HG03354 (cell line): Measurements from ENCODE around the gene IGSF22.
"Not testable (repeated sequence)": the region's sequence is repeated elsewhere in the genome, so short reads cannot be mapped to it uniquely, and the experiment has no call there.

ENCODE experiments used
- ATAC-seq: cut with Tn5 transposase; IDR thresholded peaks from one replicate; pipeline ENCODE4 v1.9.1; 2021; ENCODE audit warnings: mild to moderate bottlenecking; ENCODE audit not compliant: unreplicated experiment, poor library complexity, severe bottlenecking

IGSF22 gene

GRCh38 chr11:18698341-18699268 is 27.4 kb downstream of the IGSF22 start, which contains the start of gene TMEM86A:
TSS of gene TMEM86A (plus strand) at chr11:18698779. CDS start at chr11:18698887, 108 bp downstream.
- ATAC-seq, result peak; percentile 94

- no peak for ATAC-seq
Observed at GRCh38 chr11:18697576-18697975, 28.4 kb downstream of the IGSF22 start.

GRCh38 chr11:18696638-18697225 is 29.3 kb downstream of the IGSF22 start:
- no peak for ATAC-seq

- no peak for ATAC-seq
Observed at GRCh38 chr11:18692941-18693760, 32.8 kb downstream of the IGSF22 start.

GRCh38 chr11:18691467-18692140 is 34.4 kb downstream of the IGSF22 start:
- not testable (repeated sequence) for ATAC-seq

GRCh38 chr11:18684267-18684666 is 41.7 kb downstream of the IGSF22 start:
- no peak for ATAC-seq

GRCh38 chr11:18682466-18682865 is 43.5 kb downstream of the IGSF22 start:
- ATAC-seq, result no peak

- ATAC-seq, result not testable (repeated sequence)
Observed at GRCh38 chr11:18681949-18682348, 44.0 kb downstream of the IGSF22 start.

- ATAC-seq, result no peak
Observed at GRCh38 chr11:18677560-18677959, 48.4 kb downstream of the IGSF22 start.

GRCh38 chr11:18676803-18677202 is 49.2 kb downstream of the IGSF22 start:
- ATAC-seq, result no peak

GRCh38 chr11:18672209-18672608 is 53.8 kb downstream of the IGSF22 start:
- ATAC-seq, result not testable (repeated sequence)

GRCh38 chr11:18671246-18671645 is 54.7 kb downstream of the IGSF22 start:
- no peak for ATAC-seq

GRCh38 chr11:18669711-18670110 is 56.3 kb downstream of the IGSF22 start:
- ATAC-seq, result no peak

- ATAC-seq, result no peak
Observed at GRCh38 chr11:18669219-18669596, 56.8 kb downstream of the IGSF22 start.

GRCh38 chr11:18668131-18668530 is 57.9 kb downstream of the IGSF22 start:
- no peak for ATAC-seq

- not testable (repeated sequence) for ATAC-seq
Observed at GRCh38 chr11:18665353-18665872, 60.6 kb downstream of the IGSF22 start.

GRCh38 chr11:18657673-18658072 is 68.3 kb downstream of the IGSF22 start:
- ATAC-seq, result no peak
